Prostate gland (tissue), 2 donors: Measurements from ENCODE around the gene COL25A1.

Experiments used
- POLR2A ChIP-seq: fragments of 450-650 bp; IDR thresholded peaks from one replicate; pipeline ENCODE4 v1.6.1; 2016; ENCODE audit warnings: antibody characterized with exemption, mild to moderate bottlenecking
- POLR2AphosphoS5 ChIP-seq: sonication (generic); formaldehyde crosslinking; IDR thresholded peaks from one replicate; pipeline ENCODE4 v1.6.1; 2017; ENCODE audit warnings: antibody characterized with exemption
- TF ChIP-seq, protein P1 (sequence below), 4 experiments: fragments of 200-600 bp in 2 of 4; fragments of 450-650 bp in 2 of 4; sonication (generic) in 2 of 4; IDR thresholded peaks; 1 replicate in 3 of 4; 2 replicates in 1 of 4; pipeline ENCODE4 v1.5.1; 2016 to 2019; ENCODE audit warnings: antibody characterized with exemption in 4 of 4, mild to moderate bottlenecking in 2 of 4, moderate library complexity in 2 of 4

DNA sequence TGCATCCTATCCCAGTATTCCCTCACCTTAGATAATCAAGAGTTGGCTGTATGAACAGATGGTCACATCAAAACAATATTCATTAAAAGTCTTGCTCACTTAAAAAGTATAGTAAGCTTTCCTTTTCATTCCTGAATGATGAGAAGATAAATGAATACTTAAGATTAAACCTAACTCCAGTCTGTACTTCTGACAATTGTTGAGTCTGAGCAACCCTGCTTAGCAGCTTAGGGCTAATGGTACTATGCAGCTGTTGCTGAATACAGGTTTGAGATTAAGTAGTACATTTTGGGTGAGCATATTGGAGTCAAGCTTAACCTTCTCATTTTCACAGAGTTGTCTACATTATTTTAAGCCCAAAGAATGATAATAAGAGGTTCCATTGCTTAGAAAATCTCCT is 417.9 kb downstream of the COL25A1 start:
- TF ChIP-seq POLR2AphosphoS5 (no peak), POLR2A (no peak)
- TF ChIP-seq, protein P1, sequence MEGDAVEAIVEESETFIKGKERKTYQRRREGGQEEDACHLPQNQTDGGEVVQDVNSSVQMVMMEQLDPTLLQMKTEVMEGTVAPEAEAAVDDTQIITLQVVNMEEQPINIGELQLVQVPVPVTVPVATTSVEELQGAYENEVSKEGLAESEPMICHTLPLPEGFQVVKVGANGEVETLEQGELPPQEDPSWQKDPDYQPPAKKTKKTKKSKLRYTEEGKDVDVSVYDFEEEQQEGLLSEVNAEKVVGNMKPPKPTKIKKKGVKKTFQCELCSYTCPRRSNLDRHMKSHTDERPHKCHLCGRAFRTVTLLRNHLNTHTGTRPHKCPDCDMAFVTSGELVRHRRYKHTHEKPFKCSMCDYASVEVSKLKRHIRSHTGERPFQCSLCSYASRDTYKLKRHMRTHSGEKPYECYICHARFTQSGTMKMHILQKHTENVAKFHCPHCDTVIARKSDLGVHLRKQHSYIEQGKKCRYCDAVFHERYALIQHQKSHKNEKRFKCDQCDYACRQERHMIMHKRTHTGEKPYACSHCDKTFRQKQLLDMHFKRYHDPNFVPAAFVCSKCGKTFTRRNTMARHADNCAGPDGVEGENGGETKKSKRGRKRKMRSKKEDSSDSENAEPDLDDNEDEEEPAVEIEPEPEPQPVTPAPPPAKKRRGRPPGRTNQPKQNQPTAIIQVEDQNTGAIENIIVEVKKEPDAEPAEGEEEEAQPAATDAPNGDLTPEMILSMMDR (IDR thresholded peaks at IDR 0.05): no peak
